ENCODE data around the gene NLRC4.

NLRC4 gene

DNA sequence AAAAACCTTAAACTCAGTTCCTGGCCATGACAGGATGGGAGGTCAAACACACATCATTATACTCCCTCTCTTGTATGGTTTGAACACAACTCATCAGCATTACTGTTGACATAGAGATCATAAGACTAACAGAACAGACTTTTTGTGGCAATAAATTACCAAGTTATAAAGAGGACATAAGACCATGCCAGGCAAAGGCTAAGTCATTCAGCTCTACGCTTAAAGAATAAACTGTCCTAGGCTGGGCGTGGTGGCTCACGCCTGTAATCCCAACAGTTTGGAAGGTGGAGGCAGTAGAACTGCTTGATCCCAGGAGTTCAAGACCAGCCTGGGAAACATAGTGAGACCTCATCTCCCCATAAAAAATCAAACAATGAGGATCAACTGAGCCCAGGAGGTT is 16.4 kb downstream of the NLRC4 start:
- DNase-seq (ENCODE audit: low spot score): no peak
- CTCF ChIA-PET: no interaction called here
- POLR2A ChIA-PET (ENCODE audit: low non-redundant PET): no interaction called here
- TF ChIP-seq, protein P1, sequence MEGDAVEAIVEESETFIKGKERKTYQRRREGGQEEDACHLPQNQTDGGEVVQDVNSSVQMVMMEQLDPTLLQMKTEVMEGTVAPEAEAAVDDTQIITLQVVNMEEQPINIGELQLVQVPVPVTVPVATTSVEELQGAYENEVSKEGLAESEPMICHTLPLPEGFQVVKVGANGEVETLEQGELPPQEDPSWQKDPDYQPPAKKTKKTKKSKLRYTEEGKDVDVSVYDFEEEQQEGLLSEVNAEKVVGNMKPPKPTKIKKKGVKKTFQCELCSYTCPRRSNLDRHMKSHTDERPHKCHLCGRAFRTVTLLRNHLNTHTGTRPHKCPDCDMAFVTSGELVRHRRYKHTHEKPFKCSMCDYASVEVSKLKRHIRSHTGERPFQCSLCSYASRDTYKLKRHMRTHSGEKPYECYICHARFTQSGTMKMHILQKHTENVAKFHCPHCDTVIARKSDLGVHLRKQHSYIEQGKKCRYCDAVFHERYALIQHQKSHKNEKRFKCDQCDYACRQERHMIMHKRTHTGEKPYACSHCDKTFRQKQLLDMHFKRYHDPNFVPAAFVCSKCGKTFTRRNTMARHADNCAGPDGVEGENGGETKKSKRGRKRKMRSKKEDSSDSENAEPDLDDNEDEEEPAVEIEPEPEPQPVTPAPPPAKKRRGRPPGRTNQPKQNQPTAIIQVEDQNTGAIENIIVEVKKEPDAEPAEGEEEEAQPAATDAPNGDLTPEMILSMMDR (conservative IDR thresholded peaks at IDR 0.05; ENCODE audit: low read depth): no peak
- H3K27ac ChIP-seq: no peak overlapping the region

DNA sequence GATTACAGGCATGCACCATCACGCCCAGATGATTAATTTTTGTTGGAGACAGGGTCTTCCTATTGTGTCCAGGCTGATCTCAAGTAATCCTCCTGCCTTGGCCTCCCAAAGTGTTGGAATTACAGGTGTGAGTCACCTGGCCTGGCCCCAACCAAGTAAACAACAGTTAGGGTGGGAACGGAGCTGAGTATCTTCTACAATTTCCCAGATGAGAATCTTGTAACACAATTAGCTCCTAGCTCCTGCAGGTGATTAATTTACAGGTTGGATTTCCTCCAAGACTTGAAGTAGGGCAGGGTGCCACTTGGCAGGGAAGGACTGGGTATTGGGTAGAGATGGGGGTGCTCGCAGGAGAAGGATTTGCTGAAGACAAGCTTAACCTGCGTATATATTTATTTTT is 17.8 kb downstream of the NLRC4 start:
- peak; percentile 14 for DNase-seq (ENCODE audit: low spot score)
- no peak overlapping the region for H3K27ac ChIP-seq
- ChIA-PET POLR2A (ENCODE audit: low non-redundant PET) (no interaction called here), CTCF (no interaction called here)
- TF ChIP-seq, protein P1 (conservative IDR thresholded peaks at IDR 0.05; ENCODE audit: low read depth): no peak

DNA sequence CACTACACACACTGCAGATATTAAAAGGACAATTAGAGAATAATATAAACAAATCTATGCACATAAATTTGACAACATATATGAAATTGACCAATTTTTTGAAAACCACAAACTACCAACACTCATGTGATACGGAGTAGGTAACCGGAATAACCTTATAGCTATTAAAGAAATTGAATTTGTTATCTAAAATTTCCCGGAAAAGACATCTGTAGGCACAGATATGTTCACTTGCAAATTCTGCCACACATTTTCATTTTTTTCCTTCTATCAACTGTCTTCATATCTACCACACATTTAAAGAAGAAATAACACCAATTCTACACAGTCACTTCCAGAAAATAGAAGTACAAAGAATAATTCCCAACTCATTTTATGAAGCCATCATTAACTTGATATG is 22.4 kb downstream of the NLRC4 start:
- ChIA-PET POLR2A (ENCODE audit: low non-redundant PET) (no interaction called here), CTCF (no interaction called here)
- no peak for DNase-seq (ENCODE audit: low spot score)
- TF ChIP-seq, protein P1 (conservative IDR thresholded peaks at IDR 0.05; ENCODE audit: low read depth): no peak
- no peak overlapping the region for H3K27ac ChIP-seq

DNA sequence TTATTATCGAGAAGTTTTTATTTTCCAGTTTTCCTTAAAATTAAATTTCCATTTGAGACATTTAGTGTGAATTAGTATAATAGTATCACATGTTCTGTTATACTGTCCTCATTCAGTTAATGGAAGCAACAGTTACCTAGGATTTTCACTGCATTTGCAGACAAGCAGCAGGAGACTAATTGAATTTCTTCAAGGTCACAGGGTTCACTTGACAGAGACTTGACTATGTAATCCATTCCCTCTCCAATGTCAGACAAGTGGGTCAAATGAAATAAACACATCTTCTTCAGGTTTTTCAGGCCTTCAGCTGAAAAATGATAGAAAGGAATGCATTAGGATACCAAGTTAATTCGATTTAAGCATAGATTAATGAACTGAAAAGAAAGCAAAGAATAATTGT is 26.7 kb downstream of the NLRC4 start:
- CTCF ChIA-PET: no interaction called here
- TF ChIP-seq, protein P1 (conservative IDR thresholded peaks at IDR 0.05; ENCODE audit: low read depth): no peak
- POLR2A ChIA-PET (ENCODE audit: low non-redundant PET): no interaction called here
- DNase-seq (ENCODE audit: low spot score): no peak
- no peak overlapping the region for H3K27ac ChIP-seq

DNA sequence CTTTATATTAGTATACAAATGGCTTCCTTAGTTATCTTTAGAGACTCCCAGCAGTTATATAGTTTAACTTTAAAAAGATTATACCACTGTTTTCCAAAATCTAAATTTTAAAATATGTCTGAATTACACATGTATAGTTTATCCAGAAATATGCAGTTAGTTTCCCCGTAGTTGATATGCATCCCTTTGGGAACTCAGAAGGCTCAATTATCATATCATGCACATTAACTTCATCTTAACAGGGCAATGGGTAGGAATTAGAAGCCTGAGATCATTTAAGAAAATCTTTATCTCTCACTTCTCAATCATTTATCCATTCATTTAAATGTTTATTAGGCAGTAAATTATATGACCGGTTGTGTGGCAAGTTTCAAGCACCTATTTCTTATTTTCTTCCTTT is 27.2 kb downstream of the NLRC4 start:
- CTCF ChIA-PET: interaction anchor here (0.6 kb wide), 1 partner anchor 19 kb away, joined by 3 read pairs; no protein-coding TSS in a partner anchor
- no peak overlapping the region for H3K27ac ChIP-seq
- POLR2A ChIA-PET (ENCODE audit: low non-redundant PET): no interaction called here
- TF ChIP-seq, protein P1 (conservative IDR thresholded peaks at IDR 0.05; ENCODE audit: low read depth): no peak
- DNase-seq (ENCODE audit: low spot score): no peak

DNA sequence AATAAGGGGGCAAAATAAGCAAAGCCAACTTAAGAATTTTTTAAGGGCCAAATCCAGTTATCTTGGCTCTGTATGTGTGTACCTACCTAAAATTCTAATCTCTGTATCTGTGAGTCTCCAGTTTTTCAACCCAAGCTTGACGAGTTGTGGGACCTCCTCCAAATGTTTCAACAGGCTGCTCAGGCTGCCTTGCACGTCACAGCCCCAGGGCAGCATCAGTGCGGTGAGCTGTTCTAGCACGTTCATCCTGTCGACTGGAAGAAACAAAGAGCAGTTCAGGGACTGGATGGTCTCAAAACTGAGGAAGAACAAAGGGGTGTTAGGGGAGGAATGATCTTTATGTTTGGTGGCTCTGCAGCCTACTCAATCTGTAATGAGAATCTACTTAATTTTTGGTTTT is 29.4 kb downstream of the NLRC4 start:
- ChIA-PET CTCF (interaction anchor here (0.5 kb wide), 1 partner anchor 16 kb away, joined by 3 read pairs; no protein-coding TSS in a partner anchor), POLR2A (ENCODE audit: low non-redundant PET) (interaction anchor here (0.5 kb wide), 1 partner anchor 104 kb away, joined by 4 read pairs; no protein-coding TSS in a partner anchor)
- peak overlapping the region; percentile 63 for H3K27ac ChIP-seq
- peak; percentile 78 for DNase-seq (ENCODE audit: low spot score)
- TF ChIP-seq, protein P1 (conservative IDR thresholded peaks at IDR 0.05; ENCODE audit: low read depth): no peak

DNA sequence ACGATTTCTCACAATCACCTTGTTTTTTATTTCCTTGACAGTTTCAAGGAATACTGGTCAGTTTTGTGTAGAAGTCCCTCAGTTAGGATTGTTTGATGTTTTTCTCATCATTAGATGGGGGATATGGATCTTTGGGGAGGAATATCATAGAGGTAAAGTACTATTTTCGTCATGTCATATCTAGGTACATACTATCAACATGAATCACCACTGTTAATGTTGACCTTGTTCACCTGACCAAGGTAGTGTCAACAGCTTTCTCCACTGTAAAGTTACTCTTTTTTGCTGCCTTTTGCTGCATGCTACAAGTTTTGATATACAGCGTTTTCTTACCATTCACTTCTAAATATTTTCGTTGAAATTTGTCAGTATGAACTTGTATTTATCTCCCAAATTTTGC is 32.7 kb downstream of the NLRC4 start:
- POLR2A ChIA-PET (ENCODE audit: low non-redundant PET): no interaction called here
- H3K27ac ChIP-seq: no peak overlapping the region
- peak; percentile 8 for DNase-seq (ENCODE audit: low spot score)
- CTCF ChIA-PET: no interaction called here
- TF ChIP-seq, protein P1 (conservative IDR thresholded peaks at IDR 0.05; ENCODE audit: low read depth): no peak

Data from RWPE1 (cell line).